Left lung (tissue), 10 donors: Measurements from ENCODE around the gene COL15A1. TPM values are rescaled to one million over a fixed set of nuclear protein-coding genes. Genes with fewer than 3 reads are reported as not detected.
"Not testable (repeated sequence)": the region's sequence is repeated elsewhere in the genome, so short reads cannot be mapped to it uniquely, and the experiment has no call there.

Source experiments
- ATAC-seq: fragments of 200-7000 bp; cut with Tn5 transposase; one replicate; pipeline ENCODE4 v1.9.1; 2020; ENCODE audit warnings: moderate library complexity
- DNase-seq, 4 donors: peaks; one replicate each; pipeline ENCODE4 v3.0.0-alpha.2; 2013 to 2020
- H3K27ac ChIP-seq, 2 donors: fragments of 200-600 bp; sonication (generic) in 1 of 2; one replicate each; pipeline versions ENCODE4 v1.5.0 to v1.8.0; 2020 to 2021
- H3K27me3 ChIP-seq, 2 donors: fragments of 200-600 bp; sonication (generic) in 1 of 2; one replicate each; pipeline versions ENCODE4 v1.5.0 to v1.8.0; 2020 to 2021
- H3K36me3 ChIP-seq, 2 donors: fragments of 200-600 bp; sonication (generic) in 1 of 2; one replicate each; pipeline versions ENCODE4 v1.5.0 to v1.8.0; 2020 to 2021
- H3K4me1 ChIP-seq, 2 donors: fragments of 200-600 bp; one replicate each; pipeline ENCODE4 v1.8.0; 2021
- H3K4me3 ChIP-seq, 2 donors: fragments of 200-600 bp; sonication (generic) in 1 of 2; one replicate each; pipeline versions ENCODE4 v1.5.0 to v1.8.0; 2020 to 2021; ENCODE audit warnings: mild to moderate bottlenecking in 1 of 2
- H3K9me3 ChIP-seq, 2 donors: fragments of 200-600 bp; sonication (generic) in 1 of 2; one replicate each; pipeline versions ENCODE4 v1.5.0 to v1.8.0; 2020 to 2021
- intact Hi-C, 2 donors: fragments of 100-400 bp; cut with DNase I; formaldehyde crosslinking; loops; one replicate each; pipeline versions ENCODE4 v1.11.2 to v1.14.2; 2022
- polyA plus RNA-seq, 6 donors: library from polyadenylated mRNA; unstranded; fragments of 120-200 nt; gene quantifications; one replicate each; pipeline ENCODE4 v1.2.1, GENCODE V29; 2013; ENCODE audit not compliant: insufficient read length in 6 of 6
- total RNA-seq, 2 donors: library from RNA; stranded (reverse); fragmentation: NEBNext Ultra II Directional; extraction: Animal tissue kit (Norgen Biotek cat#: 25700); gene quantifications; one replicate each; pipeline ENCODE4 v1.2.1, GENCODE V29; 2021
- TF ChIP-seq, protein P1 (sequence below), 2 donors: fragments of 200-600 bp; sonication (generic) in 1 of 2; IDR thresholded peaks; one replicate each; pipeline versions ENCODE4 v1.5.0 to v1.8.0; 2021; ENCODE audit warnings: antibody characterized with exemption in 2 of 2
- donor health status: DM: no; HTN: yes; CAD: no.
- donor health status: DM: no; HTN: no; CAD: no.

COL15A1 gene
- total and polyA plus RNA-seq, 8 donors: 2.4 to 58.4 (median 7.4) TPM

DNA sequence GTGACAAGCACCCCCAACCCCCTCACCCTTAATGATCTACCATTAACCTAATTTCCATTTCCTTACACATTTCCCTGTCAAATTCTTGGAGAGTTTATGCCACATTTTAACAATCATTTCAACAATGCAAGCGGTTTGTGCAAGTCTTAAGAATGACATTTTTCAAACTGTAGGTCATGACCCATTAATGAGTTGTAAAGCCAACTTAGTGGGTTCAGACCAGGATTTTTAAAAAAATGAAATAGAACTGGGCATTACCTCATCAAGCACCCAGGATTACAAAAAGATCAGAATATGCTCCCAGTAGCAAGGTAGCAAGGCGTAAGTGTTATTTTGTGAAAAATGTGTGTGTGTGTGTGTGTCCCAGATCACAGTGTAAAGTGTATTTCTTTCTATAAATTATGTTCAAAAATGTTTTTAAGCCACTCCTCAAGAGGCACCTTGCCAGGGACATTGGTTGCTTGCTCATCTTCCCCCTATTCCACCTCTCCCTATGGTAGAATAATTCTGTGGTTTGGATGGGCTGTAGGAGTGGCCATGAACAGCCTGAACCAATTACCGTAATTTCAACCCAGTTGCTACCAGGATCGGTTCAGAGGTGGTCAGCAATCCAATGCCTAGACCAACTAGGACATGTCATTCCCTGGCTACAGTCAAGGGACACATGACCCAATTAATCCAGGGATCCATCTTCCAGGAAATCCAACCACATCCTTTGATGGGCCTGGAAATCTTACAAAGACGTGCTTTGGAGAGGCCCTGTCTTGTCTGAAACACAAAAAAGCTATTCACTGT lies 146.8 kb downstream of the COL15A1 start:
- ATAC-seq: no peak
- H3K4me3 ChIP-seq: no peak overlapping the region
- DNase-seq: no peak
- peaks cover 0 to 5% of the 10 kb centered on the region in 2 donors for H3K9me3 ChIP-seq
- H3K36me3 ChIP-seq: no peaks in the 10 kb centered on the region
- H3K27me3 ChIP-seq: no peaks in the 10 kb centered on the region
- no peak overlapping the region for H3K27ac ChIP-seq
- H3K4me1 ChIP-seq: peaks cover 0 to 18% of the 10 kb centered on the region in 2 donors
- intact Hi-C loops: no loop called here
- TF ChIP-seq, protein P1, sequence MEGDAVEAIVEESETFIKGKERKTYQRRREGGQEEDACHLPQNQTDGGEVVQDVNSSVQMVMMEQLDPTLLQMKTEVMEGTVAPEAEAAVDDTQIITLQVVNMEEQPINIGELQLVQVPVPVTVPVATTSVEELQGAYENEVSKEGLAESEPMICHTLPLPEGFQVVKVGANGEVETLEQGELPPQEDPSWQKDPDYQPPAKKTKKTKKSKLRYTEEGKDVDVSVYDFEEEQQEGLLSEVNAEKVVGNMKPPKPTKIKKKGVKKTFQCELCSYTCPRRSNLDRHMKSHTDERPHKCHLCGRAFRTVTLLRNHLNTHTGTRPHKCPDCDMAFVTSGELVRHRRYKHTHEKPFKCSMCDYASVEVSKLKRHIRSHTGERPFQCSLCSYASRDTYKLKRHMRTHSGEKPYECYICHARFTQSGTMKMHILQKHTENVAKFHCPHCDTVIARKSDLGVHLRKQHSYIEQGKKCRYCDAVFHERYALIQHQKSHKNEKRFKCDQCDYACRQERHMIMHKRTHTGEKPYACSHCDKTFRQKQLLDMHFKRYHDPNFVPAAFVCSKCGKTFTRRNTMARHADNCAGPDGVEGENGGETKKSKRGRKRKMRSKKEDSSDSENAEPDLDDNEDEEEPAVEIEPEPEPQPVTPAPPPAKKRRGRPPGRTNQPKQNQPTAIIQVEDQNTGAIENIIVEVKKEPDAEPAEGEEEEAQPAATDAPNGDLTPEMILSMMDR (IDR thresholded peaks at IDR 0.05): no peak

DNA sequence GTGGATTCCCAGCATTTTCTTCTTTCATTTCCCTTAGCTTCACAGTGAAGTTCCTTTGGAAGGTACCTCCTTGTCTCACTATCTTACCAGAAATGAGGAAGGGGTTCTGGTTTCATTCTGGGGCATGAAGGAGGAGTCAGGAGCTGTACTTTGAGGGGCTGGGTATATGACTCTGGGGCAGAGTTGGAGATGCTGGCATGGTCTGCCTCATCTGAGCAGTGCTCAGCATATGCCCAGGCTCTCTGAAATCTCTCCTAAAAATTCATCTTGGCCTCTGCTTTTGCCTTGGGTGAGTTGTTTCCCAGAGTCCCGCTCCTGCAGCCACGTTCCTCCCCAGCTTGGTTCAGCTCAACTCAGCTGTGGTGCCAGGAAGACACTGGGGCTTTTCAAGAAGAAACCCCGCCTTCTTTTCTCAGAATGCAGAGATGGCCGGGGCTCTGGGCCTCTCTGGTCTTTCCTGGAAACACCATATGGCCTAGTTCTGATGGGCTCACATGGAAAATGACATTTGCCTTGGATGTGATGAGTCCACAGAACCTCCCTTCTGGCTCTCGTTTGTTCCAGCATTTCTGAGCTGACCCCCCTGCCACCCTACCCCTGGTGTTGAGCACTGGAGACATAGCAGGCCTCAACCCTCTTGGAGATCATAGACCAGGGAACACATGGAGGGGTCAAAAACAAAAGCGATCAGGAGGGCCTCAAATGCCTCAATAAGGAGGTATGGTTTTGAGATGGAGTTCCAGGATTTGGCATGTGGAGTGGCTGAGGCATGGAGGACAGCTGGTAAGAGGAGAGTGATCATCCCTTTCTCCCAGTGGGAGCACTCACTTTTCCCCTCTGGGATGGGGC lies 149.2 kb downstream of the COL15A1 start:
- Histone ChIP-seq H3K36me3 (no peaks in the 10 kb centered on the region), H3K27ac (no peak overlapping the region), H3K4me1 (peaks cover 0 to 2% of the 10 kb centered on the region in 2 donors), H3K27me3 (no peaks in the 10 kb centered on the region), H3K4me3 (no peak overlapping the region), H3K9me3 (peaks cover 0 to 5% of the 10 kb centered on the region in 2 donors)
- no peak for ATAC-seq
- TF ChIP-seq, protein P1 (IDR thresholded peaks at IDR 0.05): no peak
- DNase-seq: no peak
- intact Hi-C loops: no loop called here

DNA sequence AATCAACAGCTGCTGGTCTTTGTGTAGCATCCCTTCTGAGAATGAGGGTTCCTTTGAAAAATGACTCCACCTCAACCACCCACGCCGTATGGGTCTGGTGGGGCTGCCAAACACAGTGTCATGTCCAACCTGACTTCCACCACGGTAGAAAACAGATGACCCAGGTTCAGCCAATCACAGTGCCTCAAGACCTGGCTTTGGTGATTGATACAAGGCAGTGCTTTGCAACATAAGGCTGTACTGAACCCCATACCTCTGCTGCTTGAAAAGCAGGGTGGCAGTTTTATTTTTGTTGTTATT lies 149.7 kb downstream of the COL15A1 start:
- H3K4me1 ChIP-seq: peaks cover 0 to 2% of the 10 kb centered on the region in 2 donors
- H3K9me3 ChIP-seq: peaks cover 0 to 5% of the 10 kb centered on the region in 2 donors
- DNase-seq (no peak), ATAC-seq (no peak)
- H3K27ac ChIP-seq: no peak overlapping the region
- no peaks in the 10 kb centered on the region for H3K36me3 ChIP-seq
- intact Hi-C loops: no loop called here
- TF ChIP-seq, protein P1 (IDR thresholded peaks at IDR 0.05): no peak
- no peak overlapping the region for H3K4me3 ChIP-seq
- H3K27me3 ChIP-seq: no peaks in the 10 kb centered on the region

DNA sequence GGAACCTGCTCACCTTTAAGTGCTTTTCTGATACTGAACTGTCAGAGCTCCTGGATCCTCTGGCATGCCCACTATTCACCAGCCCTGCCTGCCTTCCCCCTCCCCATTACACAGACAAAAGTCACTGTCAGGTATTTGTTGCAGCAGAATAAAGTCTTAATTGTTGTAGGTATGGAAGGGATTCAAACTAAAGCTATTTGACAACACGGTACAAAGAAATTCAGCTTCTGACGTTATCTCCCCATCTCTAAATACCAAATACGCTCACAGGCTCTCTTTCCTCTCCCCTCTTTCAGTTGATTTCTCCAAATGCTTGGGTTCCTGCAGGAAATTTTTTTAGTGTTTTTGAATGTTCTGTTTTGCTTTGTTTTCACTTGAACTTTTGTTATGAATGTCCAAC lies 151.9 kb downstream of the COL15A1 start:
- ATAC-seq (no peak), DNase-seq (no peak)
- Histone ChIP-seq H3K36me3 (no peaks in the 10 kb centered on the region), H3K27me3 (no peaks in the 10 kb centered on the region), H3K9me3 (no peaks in the 10 kb centered on the region), H3K4me3 (no peak overlapping the region), H3K27ac (no peak overlapping the region), H3K4me1 (peaks cover 0 to 2% of the 10 kb centered on the region in 2 donors)
- intact Hi-C loops: no loop called here
- TF ChIP-seq, protein P1 (IDR thresholded peaks at IDR 0.05): no peak

DNA sequence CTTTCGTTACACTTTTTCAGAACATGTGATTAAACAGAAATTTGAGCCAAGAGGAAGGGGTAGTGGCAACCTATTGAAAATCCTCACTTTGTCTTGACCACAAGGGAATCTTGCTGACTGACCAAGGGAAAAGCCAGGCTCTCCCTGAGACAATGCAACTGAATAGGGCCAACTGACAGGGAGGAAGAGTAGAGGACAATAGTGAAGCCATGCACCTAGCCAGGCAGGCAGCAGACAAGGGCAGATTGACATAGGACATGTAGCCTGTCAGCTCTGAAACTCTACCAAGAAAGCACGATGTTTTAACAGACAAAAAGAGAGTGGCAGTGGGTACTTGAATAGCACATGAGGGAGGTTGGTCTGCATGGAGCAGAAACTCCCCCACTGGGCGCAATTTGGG lies 152.7 kb downstream of the COL15A1 start:
- DNase-seq (no peak), ATAC-seq (no peak)
- Histone ChIP-seq H3K4me3 (no peak overlapping the region), H3K27ac (no peak overlapping the region), H3K4me1 (peaks cover 0 to 2% of the 10 kb centered on the region in 2 donors), H3K36me3 (no peaks in the 10 kb centered on the region), H3K27me3 (no peaks in the 10 kb centered on the region), H3K9me3 (no peaks in the 10 kb centered on the region)
- intact Hi-C loops: no loop called here
- TF ChIP-seq, protein P1 (IDR thresholded peaks at IDR 0.05): no peak

DNA sequence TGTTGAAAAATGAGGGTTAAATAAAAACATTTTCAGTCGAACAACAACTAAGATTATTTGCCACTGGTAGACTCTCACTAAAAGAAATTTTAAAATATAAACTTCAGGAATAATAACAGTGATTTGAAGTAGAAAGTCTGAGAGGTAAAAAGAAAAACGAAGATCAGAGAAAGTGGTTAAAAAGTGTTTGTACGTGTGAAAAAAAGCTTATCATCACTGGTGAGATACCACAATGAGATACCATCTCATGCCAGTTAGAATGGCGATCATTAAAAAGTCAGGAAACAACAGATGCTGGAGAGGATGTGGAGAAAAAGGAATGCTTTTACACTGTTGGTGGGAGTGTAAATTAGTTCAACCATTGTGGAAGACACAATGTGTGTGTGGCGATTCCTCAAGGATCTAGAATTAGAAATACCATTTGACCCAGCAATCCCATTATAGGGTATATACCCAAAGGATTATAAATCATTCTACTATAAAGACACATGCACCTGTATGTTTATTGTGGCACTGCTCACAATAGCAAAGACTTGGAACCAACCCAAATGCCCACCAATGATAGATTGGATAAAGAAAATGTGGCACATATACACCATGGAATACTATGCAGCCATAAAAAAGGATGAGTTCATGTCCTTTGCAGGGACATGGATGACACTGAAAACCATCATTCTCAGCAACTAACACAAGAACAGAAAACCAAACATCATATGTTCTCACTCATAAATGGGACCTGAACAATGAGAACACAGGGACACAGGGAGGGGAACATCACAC lies 156.3 kb downstream of the COL15A1 start:
- H3K9me3 ChIP-seq, H3K4me3 ChIP-seq, ATAC-seq, DNase-seq, H3K27ac ChIP-seq, H3K36me3 ChIP-seq, H3K27me3 ChIP-seq, intact Hi-C loops: not testable (repeated sequence)
- peaks cover 0 to 15% of the 10 kb centered on the region in 2 donors for H3K4me1 ChIP-seq
